HCT116 (cell line): Measurements from ENCODE around the gene GFM1. TPM values are rescaled to one million over a fixed set of nuclear protein-coding genes. Genes with fewer than 3 reads are reported as not detected.
A peak's percentile ranks its signal among the peaks of the same experiment; 100 is the strongest.
"Not testable (repeated sequence)": the region's sequence is repeated elsewhere in the genome, so short reads cannot be mapped to it uniquely, and the experiment has no call there.

Experiments used
- ATAC-seq: fragments of 200-7000 bp; cut with Tn5 transposase; 2 replicates; pipeline ENCODE4 v1.9.1; 2020; ENCODE audit warnings: mild to moderate bottlenecking, moderate library complexity
- BruUV-seq: library from RNA; stranded (reverse); fragments of 400-500 nt; replicated peaks from 2 replicates; lab custom pipeline; 2021; lab: Mats Ljungman, UMichigan
- CTCF ChIA-PET: fragments of 300-600 bp; sonication (Branson Sonifier 250); formaldehyde crosslinking; loops from one replicate; lab custom pipeline; 2021; ENCODE audit warnings: antibody characterized with exemption; lab: Charles Lee
- POLR2A ChIA-PET: fragments of 300-600, 350-600 bp; sonication (Branson Sonifier 250); formaldehyde crosslinking; loops from one replicate; lab custom pipeline; 2021; ENCODE audit warnings: antibody characterized with exemption; lab: Charles Lee
- RAD21 ChIA-PET, 2 experiments: fragments of 300-600 bp; sonication (Branson Sonifier 250); formaldehyde crosslinking; loops; one replicate each; lab custom pipeline; 2023; ENCODE audit warnings: low total read pairs in 2 of 2; ENCODE audit not compliant: uncharacterized antibody in 2 of 2, unreplicated experiment in 2 of 2, low non-redundant PET in 1 of 2; lab: Charles Lee
- DNase-seq: peaks from one replicate; pipeline ENCODE4 v3.0.0-alpha.2; 2010; ENCODE audit warnings: low read depth, low spot score
- H2AFZ ChIP-seq: fragments of 200-600 bp; shearing (Covaris generic), sonication (generic); 2 replicates; pipeline ENCODE4 v1.6.1; 2017; ENCODE audit warnings: low read depth, mixed run types, mixed read lengths, antibody characterized with exemption, low read length; ENCODE audit not compliant: poor library complexity, severe bottlenecking
- H3K27ac ChIP-seq: 2 replicates; pipeline ENCODE4 v1.5.1; 2012; ENCODE audit warnings: low read depth, low read length
- H3K27me3 ChIP-seq: fragments of 200-600 bp; sonication (generic); 2 replicates; pipeline ENCODE4 v1.6.1; 2016; ENCODE audit warnings: mixed run types, low read length, mixed read lengths; ENCODE audit not compliant: insufficient read depth
- H3K36me3 ChIP-seq, 2 experiments: fragments of 200-500 bp in 1 of 2; fragments of 200-600 bp in 1 of 2; sonication (Bioruptor generic) in 1 of 2; sonication (generic) in 1 of 2; 2 replicates each; pipeline versions ENCODE4 v1.5.1 to v1.6.1; 2014 to 2016; ENCODE audit warnings: low read length in 2 of 2, inconsistent platforms in 1 of 2, mixed read lengths in 1 of 2, mixed run types in 1 of 2; ENCODE audit not compliant: insufficient read depth in 2 of 2, control insufficient read depth in 1 of 2
- H3K4me1 ChIP-seq, 2 experiments: fragments of 200-600 bp in 1 of 2; sonication (generic) in 1 of 2; 2 replicates each; pipeline versions ENCODE4 v1.5.1 to v1.6.1; 2012 to 2017; ENCODE audit warnings: low read length in 2 of 2, inconsistent platforms in 1 of 2, mild to moderate bottlenecking in 1 of 2, mixed read lengths in 1 of 2, mixed run types in 1 of 2, moderate library complexity in 1 of 2; ENCODE audit not compliant: insufficient read depth in 2 of 2, control insufficient read depth in 1 of 2
- H3K4me2 ChIP-seq: fragments of 200-600 bp; sonication (generic); 2 replicates; pipeline ENCODE4 v1.6.1; 2017; ENCODE audit warnings: mixed run types, low read length, mixed read lengths
- H3K4me3 ChIP-seq, 2 experiments: fragments of 200-600 bp in 1 of 2; sonication (generic) in 1 of 2; replicated peaks in 1 of 2; 2 replicates each; pipeline ENCODE4 v1.5.1; 2011 to 2016; ENCODE audit warnings: low read length in 2 of 2, control low read depth in 1 of 2, low read depth in 1 of 2, mild to moderate bottlenecking in 1 of 2, mixed read lengths in 1 of 2, mixed run types in 1 of 2
- H3K79me2 ChIP-seq: fragments of 200-600 bp; sonication (generic); 2 replicates; pipeline ENCODE4 v1.6.1; 2017; ENCODE audit warnings: mild to moderate bottlenecking, mixed run types, low read length, moderate library complexity, mixed read lengths; ENCODE audit not compliant: insufficient read depth
- H3K9ac ChIP-seq: fragments of 200-600 bp; sonication (generic); 2 replicates; pipeline ENCODE4 v1.6.1; 2016; ENCODE audit warnings: low read length, mixed read lengths
- H3K9me2 ChIP-seq: fragments of 200-600 bp; sonication (generic), shearing (Covaris generic); 2 replicates; pipeline ENCODE4 v1.6.1; 2017; ENCODE audit warnings: mixed run types, mild to moderate bottlenecking, moderate library complexity; ENCODE audit not compliant: insufficient read depth
- H3K9me3 ChIP-seq, 2 experiments: fragments of 200-500 bp in 1 of 2; fragments of 200-600 bp in 1 of 2; sonication (Bioruptor generic) in 1 of 2; sonication (generic) in 1 of 2; 2 replicates each; pipeline ENCODE4 v1.6.1; 2014 to 2017; ENCODE audit warnings: low read length in 2 of 2, mixed read lengths in 2 of 2, inconsistent platforms in 1 of 2, low read depth in 1 of 2, mild to moderate bottlenecking in 1 of 2, mixed run types in 1 of 2, moderate library complexity in 1 of 2; ENCODE audit not compliant: control insufficient read depth in 1 of 2, insufficient read depth in 1 of 2
- H4K20me1 ChIP-seq: fragments of 200-600 bp; sonication (generic), shearing (Covaris generic); 2 replicates; pipeline ENCODE4 v1.6.1; 2017; ENCODE audit warnings: mixed run types, mild to moderate bottlenecking, moderate library complexity; ENCODE audit not compliant: insufficient read depth
- CBX3 ChIP-seq: IDR thresholded peaks from 2 replicates; pipeline ENCODE4 v1.6.1; 2012; ENCODE audit warnings: low read depth
- CEBPB ChIP-seq: IDR thresholded peaks from 2 replicates; pipeline ENCODE4 v1.6.1; 2012; ENCODE audit warnings: low read depth
- EGR1 ChIP-seq: IDR thresholded peaks from 2 replicates; pipeline ENCODE4 v1.6.1; 2012; ENCODE audit warnings: low read depth
- EZH2 ChIP-seq: fragments of 200-600 bp; sonication (generic); IDR thresholded peaks from 2 replicates; pipeline ENCODE4 v1.6.1; 2017; ENCODE audit warnings: antibody characterized with exemption, mixed run types
- EZH2phosphoT487 ChIP-seq: fragments of 200-600 bp; IDR thresholded peaks from 2 replicates; pipeline ENCODE4 v1.6.1; 2018; ENCODE audit warnings: antibody characterized with exemption, borderline replicate concordance
- FOSL1 ChIP-seq: IDR thresholded peaks from 2 replicates; pipeline ENCODE4 v1.6.1; 2012; ENCODE audit warnings: low read depth
- JUND ChIP-seq: IDR thresholded peaks from 2 replicates; pipeline ENCODE4 v1.6.1; 2012
- MAX ChIP-seq: IDR thresholded peaks from 2 replicates; pipeline ENCODE4 v1.6.1; 2012
- POLR2A ChIP-seq: IDR thresholded peaks from 2 replicates; pipeline ENCODE4 v1.7.0; 2011; ENCODE audit warnings: borderline replicate concordance; ENCODE audit not compliant: insufficient read depth, insufficient read length; ENCODE audit errors: extremely low read depth
- POLR2AphosphoS5 ChIP-seq: IDR thresholded peaks from 2 replicates; pipeline ENCODE4 v1.6.1; 2011; ENCODE audit warnings: mild to moderate bottlenecking, low read depth, low read length, moderate library complexity
- RAD21 ChIP-seq: IDR thresholded peaks from 2 replicates; pipeline ENCODE4 v1.6.1; 2012; ENCODE audit warnings: low read depth, mild to moderate bottlenecking
- SIN3A ChIP-seq: IDR thresholded peaks from 2 replicates; pipeline ENCODE4 v1.6.1; 2012; ENCODE audit warnings: low read depth
- TCF7L2 ChIP-seq: IDR thresholded peaks from 2 replicates; pipeline ENCODE4 v1.7.0; 2011; ENCODE audit warnings: borderline replicate concordance, inconsistent platforms; ENCODE audit not compliant: insufficient read depth, insufficient read length; ENCODE audit errors: extremely low read depth
- YY1 ChIP-seq: IDR thresholded peaks from 2 replicates; pipeline ENCODE4 v1.6.1; 2011; ENCODE audit warnings: low read length, low read depth, moderate library complexity, mild to moderate bottlenecking; ENCODE audit not compliant: insufficient replicate concordance; ENCODE audit errors: extremely low read depth
- ZFX ChIP-seq: fragments of 450-650 bp; IDR thresholded peaks from 2 replicates; pipeline ENCODE4 v1.6.1; 2017
- intact Hi-C: fragments of 100-400 bp; cut with micrococcal nuclease; formaldehyde crosslinking; loops from 2 replicates; pipeline ENCODE4 v1.10.0; 2022
- total RNA-seq: library from RNA; stranded (reverse); gene quantifications from one replicate; pipeline ENCODE4 v1.2.1, GENCODE V29; 2021; ENCODE audit not compliant: unreplicated experiment

GFM1 gene
- total RNA-seq, 1 experiment from 2014 or later: 38.7 TPM

GRCh38 chr3:158683230-158683962, 39.1 kb downstream of the GFM1 start:
- DNase-seq: no peak
- POLR2A ChIA-PET: no interaction called here

GRCh38 chr3:158685159-158685558, 40.8 kb downstream of the GFM1 start:
- Histone ChIP-seq H3K9me2 (no peaks in the 10 kb centered on the region), H3K4me2 (no peak overlapping the region), H4K20me1 (no peaks in the 10 kb centered on the region), H3K4me3 (no peak overlapping the region), H3K4me1 (no peaks in the 10 kb centered on the region; a peak in 1 of 4 replicates), H3K9ac (no peak overlapping the region), H3K27me3 (no peaks in the 10 kb centered on the region), H3K79me2 (no peaks in the 10 kb centered on the region), H3K9me3 (no peaks in the 10 kb centered on the region)
- intact Hi-C loops: no loop called here
- no TSS peak for BruUV-seq
- DNase-seq (no peak), ATAC-seq (no peak)
- ChIA-PET RAD21 (no interaction called here), POLR2A (no interaction called here)
- TF ChIP-seq POLR2AphosphoS5: no peak
- TF ChIP-seq FOSL1: peak; percentile 20; the same call in 1 of the 2 replicates
- no peak for TF ChIP-seq RAD21
- TF ChIP-seq, all 23 proteins: peak for 1
- Histone ChIP-seq H3K36me3 (no peaks in the 10 kb centered on the region), H3K27ac (no peak overlapping the region), H2AFZ (no peak overlapping the region)
- CTCF ChIA-PET: no interaction called here

More at GRCh38 chr3:158683230-158683962, 39.1 kb downstream of the GFM1 start:
- ChIA-PET RAD21 (no interaction called here), CTCF (no interaction called here)
- Histone ChIP-seq H2AFZ (no peak overlapping the region), H3K4me1 (peaks cover 0 to 4% of the 10 kb centered on the region in 2 experiments; a peak in 1 of 4 replicates), H3K9me3 (no peaks in the 10 kb centered on the region), H3K27me3 (no peaks in the 10 kb centered on the region), H3K36me3 (0 out of 4 replicates have a peak, but pooled peaks cover 0 to 4% of the 10 kb centered on the region in 2 experiments), H3K27ac (no peak overlapping the region), H3K4me3 (no peak overlapping the region), H4K20me1 (no peaks in the 10 kb centered on the region), H3K9me2 (no peaks in the 10 kb centered on the region), H3K9ac (no peak overlapping the region), H3K79me2 (no peaks in the 10 kb centered on the region), H3K4me2 (no peak overlapping the region)
- intact Hi-C loops: no loop called here
- ATAC-seq: no peak
- TF ChIP-seq EZH2 (no peak), RAD21 (no peak), MAX (no peak), JUND (no peak), CBX3 (no peak), ZFX (no peak), POLR2AphosphoS5 (no peak), POLR2A (no peak), TCF7L2 (no peak), EZH2phosphoT487 (no peak), SIN3A (no peak), YY1 (no peak), CEBPB (no peak), EGR1 (no peak), FOSL1 (no peak)
- no TSS peak for BruUV-seq

- H3K9me2 ChIP-seq, intact Hi-C loops, H3K9me3 ChIP-seq, H3K4me3 ChIP-seq, H3K79me2 ChIP-seq, ATAC-seq, CTCF ChIA-PET, DNase-seq, H3K4me1 ChIP-seq, RAD21 ChIA-PET, POLR2A ChIA-PET, H3K4me2 ChIP-seq, H3K9ac ChIP-seq, BruUV-seq, H3K27ac ChIP-seq, H2AFZ ChIP-seq, H3K27me3 ChIP-seq, H4K20me1 ChIP-seq, H3K36me3 ChIP-seq: not testable (repeated sequence)
These were observed 49.6 kb downstream of the GFM1 start for GRCh38 chr3:158693866-158694456.
